Hepatocyte (in vitro differentiated cells): ENCODE data around the gene PIEZO1.

Experiments used
- CTCF ChIP-seq: fragments of 200-600 bp; sonication (generic); IDR thresholded peaks from 2 replicates; pipeline ENCODE4 v1.5.1; 2016; ENCODE audit warnings: antibody characterized with exemption, mild to moderate bottlenecking; ENCODE audit not compliant: poor library complexity
- EZH2 ChIP-seq: fragments of 200-600 bp; sonication (generic); IDR thresholded peaks from 2 replicates; pipeline ENCODE4 v1.6.1; 2016; ENCODE audit warnings: antibody characterized with exemption, mild to moderate bottlenecking, borderline replicate concordance
- EZH2phosphoT487 ChIP-seq: fragments of 200-600 bp; sonication (generic); IDR thresholded peaks from one replicate; pipeline ENCODE4 v1.6.1; 2018; ENCODE audit warnings: antibody characterized with exemption, mild to moderate bottlenecking, low read depth, moderate library complexity; ENCODE audit not compliant: unreplicated experiment, severe bottlenecking

- TF ChIP-seq CTCF, result no peak
- TF ChIP-seq EZH2, result no peak
- no peak for TF ChIP-seq EZH2phosphoT487
These were observed 49.6 kb upstream of the PIEZO1 start for GRCh38 chr16:88834670-88835069.
